Panc1 (cell line): ENCODE results near the gene MAP3K1.

Experiments
- CTCF ChIP-seq: fragments of 450-650 bp; IDR thresholded peaks from 2 replicates; pipeline ENCODE4 v1.5.1; 2017; ENCODE audit warnings: mild to moderate bottlenecking
- POLR2AphosphoS5 ChIP-seq: IDR thresholded peaks from 2 replicates; pipeline ENCODE4 v1.6.1; 2012; ENCODE audit warnings: mild to moderate bottlenecking, low read depth, low read length, moderate library complexity
- REST ChIP-seq, 2 experiments: IDR thresholded peaks; 2 replicates each; pipeline ENCODE4 v1.6.1; 2011 to 2012; ENCODE audit warnings: low read depth in 2 of 2, control low read depth in 1 of 2, low read length in 1 of 2, mild to moderate bottlenecking in 1 of 2, moderate library complexity in 1 of 2; ENCODE audit not compliant: insufficient read depth in 1 of 2
- SIN3A ChIP-seq: IDR thresholded peaks from 2 replicates; pipeline ENCODE4 v1.6.1; 2012; ENCODE audit warnings: low read depth, mild to moderate bottlenecking, low read length, moderate library complexity, borderline replicate concordance; ENCODE audit not compliant: insufficient read depth

- TF ChIP-seq POLR2AphosphoS5: no peak
- no peak for TF ChIP-seq REST (IDR thresholded peaks at IDR 0.05; ENCODE audit: insufficient read depth in 1 of 2, low read depth in 2 of 2, low read length in 1 of 2)
- no peak for TF ChIP-seq CTCF
- TF ChIP-seq SIN3A: no peak
Observed at GRCh38 chr5:56913766-56914165, 98.4 kb downstream of the MAP3K1 start.
